Coronary artery (tissue), 2 donors: ENCODE data around the gene HPN.

Experiments used
- DNase-seq: peaks from one replicate; pipeline ENCODE4 v3.0.0-alpha.2; 2017; ENCODE audit warnings: low spot score
- H3K27ac ChIP-seq, 2 donors: fragments of 200-600 bp; sonication (generic); one replicate each; pipeline ENCODE4 v1.5.1; 2016 to 2019
- H3K4me3 ChIP-seq: fragments of 200-600 bp; sonication (generic); 2 replicates; pipeline ENCODE4 v1.5.1; 2016; ENCODE audit warnings: mild to moderate bottlenecking, moderate library complexity
- TF ChIP-seq, protein P1 (sequence below): fragments of 200-600 bp; sonication (generic); IDR thresholded peaks from one replicate; pipeline ENCODE4 v1.5.1; 2019; ENCODE audit warnings: antibody characterized with exemption

Gene HPN

GRCh38 chr19:35109395-35110112 lies 68.0 kb downstream of the HPN start:
- DNase-seq, result no peak
- Histone ChIP-seq H3K4me3 (no peak overlapping the region), H3K27ac (peak overlapping the region in 1 of 2 donors; percentile 3)
- TF ChIP-seq, protein P1, sequence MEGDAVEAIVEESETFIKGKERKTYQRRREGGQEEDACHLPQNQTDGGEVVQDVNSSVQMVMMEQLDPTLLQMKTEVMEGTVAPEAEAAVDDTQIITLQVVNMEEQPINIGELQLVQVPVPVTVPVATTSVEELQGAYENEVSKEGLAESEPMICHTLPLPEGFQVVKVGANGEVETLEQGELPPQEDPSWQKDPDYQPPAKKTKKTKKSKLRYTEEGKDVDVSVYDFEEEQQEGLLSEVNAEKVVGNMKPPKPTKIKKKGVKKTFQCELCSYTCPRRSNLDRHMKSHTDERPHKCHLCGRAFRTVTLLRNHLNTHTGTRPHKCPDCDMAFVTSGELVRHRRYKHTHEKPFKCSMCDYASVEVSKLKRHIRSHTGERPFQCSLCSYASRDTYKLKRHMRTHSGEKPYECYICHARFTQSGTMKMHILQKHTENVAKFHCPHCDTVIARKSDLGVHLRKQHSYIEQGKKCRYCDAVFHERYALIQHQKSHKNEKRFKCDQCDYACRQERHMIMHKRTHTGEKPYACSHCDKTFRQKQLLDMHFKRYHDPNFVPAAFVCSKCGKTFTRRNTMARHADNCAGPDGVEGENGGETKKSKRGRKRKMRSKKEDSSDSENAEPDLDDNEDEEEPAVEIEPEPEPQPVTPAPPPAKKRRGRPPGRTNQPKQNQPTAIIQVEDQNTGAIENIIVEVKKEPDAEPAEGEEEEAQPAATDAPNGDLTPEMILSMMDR, result no peak

- no peak for DNase-seq
- TF ChIP-seq, protein P1, result no peak
- Histone ChIP-seq H3K4me3 (no peak overlapping the region), H3K27ac (no peak overlapping the region)
Measured at GRCh38 chr19:35110974-35111373, 69.5 kb downstream of the HPN start.

DNA sequence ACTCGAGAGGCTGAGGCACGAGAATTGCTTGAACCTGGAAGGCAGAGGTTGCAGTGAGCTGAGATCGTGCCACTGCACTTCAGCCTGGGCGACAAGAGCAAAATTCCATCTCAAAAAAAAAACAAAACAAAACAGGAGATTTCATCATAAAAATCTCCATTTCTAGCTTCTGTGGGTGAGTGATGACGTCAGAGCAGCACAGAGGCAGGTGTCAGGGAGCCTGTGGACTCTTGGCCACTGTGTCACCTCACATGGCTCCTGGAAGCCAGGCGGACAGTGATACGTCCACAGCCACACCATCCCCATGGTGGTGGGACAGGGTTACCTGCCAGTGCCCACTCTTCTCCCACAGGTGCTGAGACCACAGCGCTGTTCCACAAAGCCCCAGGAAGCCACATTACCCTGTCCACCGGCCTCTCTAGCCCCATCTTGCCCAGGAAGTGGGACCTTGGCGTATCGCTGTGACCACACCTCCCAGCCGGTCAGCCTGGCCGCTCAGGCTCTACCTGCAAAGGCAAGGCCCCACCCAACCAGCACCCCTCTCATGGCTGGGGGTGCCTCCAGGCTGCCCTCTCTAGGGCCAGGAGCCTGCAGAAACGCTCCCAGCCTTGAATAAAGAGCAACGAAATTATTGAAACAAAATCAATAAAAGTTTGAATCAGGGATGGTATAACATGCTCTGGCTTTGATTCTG lies 71.6 kb downstream of the HPN start:
- H3K27ac ChIP-seq, result no peak overlapping the region
- DNase-seq, result no peak
- no peak overlapping the region for H3K4me3 ChIP-seq
- TF ChIP-seq, protein P1, result no peak

GRCh38 chr19:35114353-35115176 lies 73.0 kb downstream of the HPN start:
- TF ChIP-seq, protein P1, result peak; percentile 98
- peak overlapping the region in 1 of 2 donors; percentile 42 for H3K27ac ChIP-seq
- no peak for DNase-seq
- peak overlapping the region; percentile 64 for H3K4me3 ChIP-seq

DNA sequence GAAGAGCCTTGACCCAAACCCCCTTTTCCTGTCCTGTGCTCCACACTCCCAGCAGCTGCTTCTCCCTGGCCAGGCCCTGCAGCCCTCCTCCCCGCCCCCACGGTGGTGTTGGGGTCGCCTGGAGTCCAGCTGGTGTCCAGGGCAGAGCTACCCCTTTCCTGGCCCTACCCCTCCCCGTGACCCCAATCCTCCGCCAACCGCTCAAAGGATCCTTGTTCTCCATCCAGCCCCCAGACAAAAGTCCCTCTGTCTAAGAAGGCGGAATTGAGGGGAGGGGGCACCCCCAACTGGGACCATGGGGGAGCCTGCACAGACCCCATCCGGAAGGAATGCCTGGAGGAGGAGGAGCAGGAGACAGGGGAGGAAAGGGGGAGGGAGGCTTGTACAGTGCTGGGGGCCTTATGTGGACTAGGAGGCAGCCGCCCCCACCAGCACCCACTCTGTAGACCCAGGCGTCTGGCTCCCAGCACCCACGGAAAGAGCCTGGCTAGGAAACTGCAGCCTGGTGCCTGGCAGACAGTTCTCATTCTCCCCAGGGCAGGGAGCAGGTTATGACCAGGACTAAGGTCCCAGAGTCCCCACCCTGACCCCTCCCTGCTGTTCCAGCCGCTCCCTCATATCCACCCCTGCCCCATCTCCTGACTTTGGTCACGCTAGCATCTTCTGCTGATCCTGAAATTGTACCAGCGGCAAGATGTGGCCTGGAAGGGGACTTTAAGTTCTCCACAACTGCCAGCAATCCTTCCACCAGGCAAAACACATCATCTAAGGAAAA lies 73.8 kb downstream of the HPN start, which contains the start of gene FXYD3:
TSS of gene FXYD3 (plus strand) at position 647 of the 775 bp plus-strand sequence. CDS start 3,554 bp downstream, outside the sequence.
- peak within 1 kb of the TSS; percentile 64 for H3K4me3 ChIP-seq
- H3K27ac ChIP-seq, result peak within 1 kb of the TSS in 1 of 2 donors; percentile 54
- DNase-seq, result no peak
- TF ChIP-seq, protein P1, result no peak
